HK-2 (cell line): Measurements from ENCODE around the gene ERG.
A peak's percentile ranks its signal among the peaks of the same experiment; 100 is the strongest.

Experiments
- DNase-seq: peaks from one replicate; pipeline ENCODE4 v3.0.0-alpha.2; 2018; ENCODE audit not compliant: unreplicated experiment

The ERG gene

GRCh38 chr21:38474124-38474523, 24.2 kb downstream of the ERG start:
- no peak for DNase-seq

DNA sequence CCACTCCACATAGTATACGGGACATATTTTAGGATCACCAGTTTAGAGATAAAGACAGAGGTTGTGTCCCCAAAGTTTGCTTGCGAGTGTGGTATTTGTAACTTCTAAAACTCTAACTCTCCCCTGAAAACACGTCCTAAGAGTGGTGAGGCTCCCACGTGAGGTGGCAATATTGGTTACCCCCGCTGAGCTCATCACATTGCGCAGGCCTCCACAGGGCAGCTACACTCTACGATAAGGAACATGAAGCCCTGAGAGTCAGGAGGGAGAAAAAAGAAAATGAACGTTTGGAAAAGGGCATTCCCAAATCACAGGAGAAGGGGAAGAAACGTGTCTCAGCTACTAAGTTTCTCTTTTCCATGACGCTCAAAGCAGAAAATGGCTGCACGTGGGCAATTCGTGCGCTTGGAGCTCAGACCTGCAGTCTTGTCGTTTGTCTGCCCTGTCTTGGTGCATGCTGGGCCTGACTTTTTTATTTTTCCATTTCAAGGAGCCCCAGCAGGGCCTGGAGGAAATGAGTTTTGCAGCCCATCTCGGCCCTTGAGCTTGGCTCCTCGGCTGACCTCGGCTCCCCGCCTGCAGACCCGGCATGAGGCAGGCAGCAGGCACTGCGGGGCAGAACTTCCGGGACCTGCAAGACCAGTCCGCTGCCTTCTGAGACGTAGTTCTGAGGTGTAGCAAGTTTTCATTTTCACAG, 25.7 kb downstream of the ERG start:
- no peak for DNase-seq

GRCh38 chr21:38471766-38472165, 26.5 kb downstream of the ERG start:
- no peak for DNase-seq

GRCh38 chr21:38470755-38471154, 27.5 kb downstream of the ERG start:
- DNase-seq = peak; percentile 6

DNA sequence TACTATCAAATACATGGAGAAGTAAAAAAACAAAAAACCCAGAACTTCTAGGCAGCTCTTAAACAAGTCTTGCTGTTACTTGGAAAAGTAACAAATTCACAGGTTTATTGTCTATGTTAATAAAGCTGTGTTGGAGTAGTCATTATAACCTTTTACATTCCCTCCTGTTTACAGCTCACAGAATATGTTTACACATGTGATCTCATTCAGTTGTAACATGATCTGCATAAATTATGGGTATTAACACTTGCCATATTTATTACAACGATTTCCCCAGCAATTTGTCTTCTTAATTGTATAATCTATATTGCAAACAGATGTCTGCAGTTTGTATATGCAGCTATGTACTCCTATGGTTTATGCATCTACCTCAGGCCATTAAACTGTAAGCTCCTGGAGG, 28.6 kb downstream of the ERG start:
- DNase-seq = no peak

GRCh38 chr21:38468989-38469388, 29.3 kb downstream of the ERG start:
- no peak for DNase-seq

- DNase-seq = no peak
Measured at GRCh38 chr21:38467911-38468310, 30.4 kb downstream of the ERG start.

GRCh38 chr21:38467374-38467773, 30.9 kb downstream of the ERG start:
- no peak for DNase-seq

- no peak for DNase-seq
Measured at GRCh38 chr21:38460171-38460742, 38.0 kb downstream of the ERG start.

DNA sequence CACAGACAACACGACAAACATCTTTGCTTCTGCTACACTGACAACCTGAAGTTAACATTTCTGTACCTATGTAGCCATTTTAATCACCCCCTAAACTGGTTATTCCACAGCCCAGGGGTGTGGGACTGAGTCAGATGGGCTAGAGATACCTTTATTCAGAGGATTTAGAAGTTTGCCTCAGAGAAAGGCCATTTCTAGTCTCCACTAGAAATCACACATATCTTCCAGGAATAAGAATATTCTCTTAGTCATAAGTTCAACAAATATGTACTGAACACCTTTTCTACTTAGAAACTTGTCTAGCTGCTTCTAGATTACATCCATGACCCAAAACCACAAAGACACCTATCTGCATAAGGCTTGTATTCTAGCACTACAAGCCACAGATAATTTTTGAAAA, 38.8 kb downstream of the ERG start:
- no peak for DNase-seq

DNA sequence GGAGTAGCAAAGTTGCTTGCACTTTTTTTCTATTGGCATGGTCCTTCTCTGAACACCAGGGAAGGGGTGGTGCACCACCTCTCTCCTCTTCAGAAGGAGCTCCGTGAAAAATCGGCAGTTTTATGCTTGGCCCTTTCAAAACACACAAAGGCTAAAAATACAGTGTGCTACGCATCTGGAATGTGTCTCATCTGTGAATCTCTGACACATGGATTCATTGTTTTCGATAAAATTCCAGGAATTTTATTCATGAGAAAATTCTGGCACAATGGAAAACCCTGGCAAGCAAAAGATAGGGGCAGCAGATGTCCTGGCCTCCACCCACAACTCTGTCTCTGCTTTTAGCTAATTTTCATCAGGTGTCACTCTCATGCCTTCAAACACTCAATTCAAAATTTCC, 42.9 kb downstream of the ERG start:
- no peak for DNase-seq

GRCh38 chr21:38454702-38455101, 43.6 kb downstream of the ERG start:
- no peak for DNase-seq

DNA sequence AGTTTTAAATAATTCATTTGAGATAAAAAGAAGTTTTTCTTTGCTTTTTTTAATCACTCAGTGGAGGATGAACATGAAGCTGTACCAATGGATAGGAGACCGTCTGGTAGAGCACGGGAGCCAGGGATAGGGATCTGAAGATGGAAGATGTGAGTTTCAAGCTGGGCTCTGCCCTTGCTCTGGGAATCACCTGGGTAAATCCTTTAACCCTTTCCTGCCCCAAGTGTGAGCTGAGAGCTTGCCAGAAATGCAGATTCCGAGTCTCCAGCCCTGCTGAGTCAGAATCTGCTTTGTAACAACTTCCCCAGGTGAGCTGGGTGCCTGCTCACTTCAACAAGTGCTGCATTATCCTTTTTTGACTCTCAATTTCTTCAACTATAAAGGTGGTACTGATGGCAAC, 44.1 kb downstream of the ERG start:
- DNase-seq = no peak

- no peak for DNase-seq
Measured at GRCh38 chr21:38448671-38449385, 49.4 kb downstream of the ERG start.

GRCh38 chr21:38447611-38448010, 50.7 kb downstream of the ERG start:
- no peak for DNase-seq

GRCh38 chr21:38444691-38445090, 53.6 kb downstream of the ERG start:
- DNase-seq = no peak

GRCh38 chr21:38443110-38443509, 55.2 kb downstream of the ERG start:
- no peak for DNase-seq

DNA sequence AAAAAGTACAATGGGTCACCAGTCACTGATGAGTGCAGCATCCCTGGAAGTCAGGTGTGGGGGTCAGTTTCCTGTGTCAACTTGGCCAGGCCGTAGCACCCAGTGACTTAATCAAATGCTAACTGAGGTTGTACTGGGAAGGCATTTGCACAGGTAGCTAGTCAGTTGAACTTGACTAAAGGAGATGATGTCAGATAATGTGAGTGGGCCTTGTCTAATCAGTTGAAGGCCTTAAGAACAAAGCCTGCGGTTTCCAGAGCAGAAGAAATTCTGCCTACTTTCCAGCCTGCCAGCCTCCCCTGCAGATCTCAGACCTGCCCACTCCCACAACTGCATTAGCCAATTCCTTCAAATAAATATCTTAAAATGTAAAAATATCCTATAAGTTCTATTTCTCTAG, 57.1 kb downstream of the ERG start:
- DNase-seq = no peak

DNA sequence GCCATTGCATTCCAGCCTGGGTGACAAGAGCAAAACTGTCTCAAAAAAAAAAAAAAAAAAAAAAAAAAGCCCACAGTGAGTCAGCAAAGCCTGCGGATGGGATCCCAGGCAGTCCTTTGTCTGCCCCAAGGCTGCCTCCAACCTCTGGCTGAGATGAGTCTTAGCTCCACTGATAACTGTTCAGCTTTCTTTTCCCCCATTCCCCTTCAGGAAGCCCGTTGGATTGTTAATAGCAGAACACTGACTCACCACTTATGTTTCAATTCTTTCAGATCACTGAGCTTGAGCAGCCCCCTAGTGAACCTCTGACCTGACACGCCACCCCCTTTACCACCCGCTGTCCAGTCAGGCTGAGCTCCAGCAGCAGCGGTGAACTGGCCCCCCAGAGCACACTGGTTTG, 57.5 kb downstream of the ERG start:
- peak; percentile 69 for DNase-seq

DNA sequence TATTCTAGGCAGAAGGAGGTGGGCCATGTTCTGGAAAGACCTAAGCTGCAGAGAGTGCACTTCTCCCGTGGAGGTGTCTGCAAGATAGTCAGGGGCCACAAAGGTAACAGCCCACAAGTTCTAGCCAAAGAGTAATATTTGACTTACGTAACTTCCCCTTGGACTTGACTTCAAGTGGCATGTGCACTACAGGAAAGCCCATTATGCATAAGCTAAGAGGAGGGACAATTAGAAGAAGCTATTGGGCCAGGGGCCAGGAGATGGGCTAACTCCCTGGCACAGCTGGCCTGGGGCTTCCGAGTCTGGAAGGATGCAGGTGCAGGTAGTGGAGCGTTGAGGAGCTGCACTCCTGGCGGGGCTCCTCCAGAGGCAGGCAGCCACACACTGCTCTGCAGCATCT, 58.3 kb downstream of the ERG start:
- DNase-seq = no peak

DNA sequence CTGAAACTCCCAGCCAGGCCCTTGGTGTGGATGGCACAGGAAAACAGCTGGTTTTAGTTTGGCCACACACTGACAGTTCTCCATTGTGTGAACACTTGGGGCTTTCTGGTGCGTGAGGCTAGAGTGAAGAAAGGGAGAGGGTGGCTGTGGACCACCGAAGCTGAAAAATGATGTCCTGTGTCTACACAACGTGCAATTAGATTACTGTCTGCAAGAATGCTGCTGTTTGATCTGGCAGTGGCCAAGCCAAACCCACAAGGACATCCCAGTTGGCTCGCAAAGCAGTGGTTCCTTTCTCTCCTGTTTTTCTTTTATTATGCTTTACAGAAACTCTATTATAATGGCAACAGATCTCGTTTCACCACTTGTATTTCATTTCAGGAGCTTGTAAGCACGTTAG, 58.9 kb downstream of the ERG start:
- no peak for DNase-seq

DNA sequence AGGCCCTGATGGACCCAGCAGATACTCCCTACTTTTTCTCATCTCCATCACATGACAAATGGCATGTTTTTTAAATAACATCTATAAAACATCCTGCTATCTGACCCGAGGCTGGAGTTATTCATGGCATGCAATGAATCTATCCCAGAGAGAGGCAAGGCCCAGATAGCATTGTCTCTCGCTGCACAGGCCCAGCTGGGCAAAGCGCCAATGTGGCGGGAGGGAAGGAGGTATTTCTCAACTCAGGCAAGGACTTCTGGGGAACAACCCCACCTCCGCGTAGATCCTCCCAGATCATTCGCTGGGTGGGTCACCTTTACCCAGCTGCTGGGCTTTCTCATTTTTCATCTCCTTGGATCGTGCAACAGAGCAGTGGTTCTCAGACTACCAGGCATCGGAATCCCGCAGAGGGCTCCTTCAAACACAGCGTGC, 59.8 kb downstream of the ERG start:
- DNase-seq = peak; percentile 18

- no peak for DNase-seq
Measured at GRCh38 chr21:38436341-38436740, 61.9 kb downstream of the ERG start.
